HL-60/S4 (cell line): Measurements from ENCODE around the gene NADSYN1.
"Not testable (repeated sequence)": the region's sequence is repeated elsewhere in the genome, so short reads cannot be mapped to it uniquely, and the experiment has no call there.

ENCODE experiments used
- in situ Hi-C: fragments of 300-500 bp; cut with MboI; formaldehyde crosslinking; loops from 2 replicates; pipeline ENCODE4 v1.14.3; 2022; ENCODE audit warnings: low sequenced_read_pairs

Gene NADSYN1

DNA sequence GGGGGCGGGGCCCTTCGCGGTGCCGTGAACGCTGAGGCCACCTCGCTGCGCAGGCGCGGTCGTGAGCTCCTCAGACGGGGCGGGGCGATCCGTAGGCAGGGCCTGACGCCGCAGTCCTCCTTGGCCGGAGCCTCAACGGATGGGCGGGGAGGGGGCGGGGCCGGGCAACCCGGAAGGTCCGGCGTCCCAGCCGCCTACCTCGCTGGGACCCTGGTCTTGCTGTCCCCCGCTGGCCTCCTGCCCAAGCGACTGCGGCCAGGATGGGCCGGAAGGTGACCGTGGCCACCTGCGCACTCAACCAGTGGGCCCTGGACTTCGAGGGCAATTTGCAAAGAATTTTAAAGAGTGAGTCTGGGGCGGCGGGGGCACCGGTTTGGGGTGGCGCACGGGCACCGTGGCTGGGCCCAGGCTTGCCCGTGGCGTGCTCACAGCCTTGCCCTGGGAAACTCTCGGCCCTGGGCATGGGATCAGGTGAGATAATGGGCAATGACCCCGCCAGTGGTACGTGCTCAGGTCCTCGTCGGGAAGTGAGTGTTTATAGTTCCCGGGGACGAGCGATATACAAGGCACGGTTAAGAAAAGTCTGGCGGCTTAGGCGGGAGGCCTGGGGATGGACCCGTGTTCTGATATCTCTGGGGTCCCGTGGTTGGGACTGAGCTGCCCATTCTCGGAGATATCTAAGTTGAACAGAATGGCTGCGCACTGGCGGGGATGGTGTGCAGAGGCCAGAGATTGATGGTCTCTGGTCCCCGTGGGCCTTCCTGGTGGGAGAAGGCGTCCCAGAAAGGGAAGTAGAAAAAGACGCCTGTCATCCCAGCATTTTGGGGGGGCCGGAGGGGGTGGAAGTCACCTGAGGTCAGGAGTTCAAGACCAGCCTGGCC is at the start of gene NADSYN1:
NADSYN1 (plus strand) TSS at position 167 of the 881 bp plus-strand sequence; CDS start at position 261, 94 bp downstream.
- in situ Hi-C loops: no loop called here

DNA sequence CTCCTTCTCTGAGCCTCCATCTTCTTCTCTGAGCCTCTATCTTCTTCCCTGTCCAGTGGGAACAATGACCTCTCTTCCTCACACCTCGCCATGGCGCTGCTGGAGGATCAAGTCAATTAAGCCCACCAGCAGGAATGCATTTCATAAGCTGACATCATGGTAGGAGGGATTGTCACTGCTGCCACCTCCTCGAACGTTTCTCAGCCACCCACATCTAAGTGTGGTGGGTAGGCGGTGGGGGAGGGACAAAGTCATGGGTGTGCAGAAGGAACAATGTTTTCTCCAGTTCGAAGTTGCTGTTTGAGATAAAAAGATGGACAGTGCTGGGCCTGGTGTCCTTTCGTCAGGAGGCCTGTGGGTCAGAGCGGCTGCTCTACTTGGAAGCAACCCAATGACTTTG is 48.8 kb upstream of the NADSYN1 start:
- in situ Hi-C loops: no loop called here

DNA sequence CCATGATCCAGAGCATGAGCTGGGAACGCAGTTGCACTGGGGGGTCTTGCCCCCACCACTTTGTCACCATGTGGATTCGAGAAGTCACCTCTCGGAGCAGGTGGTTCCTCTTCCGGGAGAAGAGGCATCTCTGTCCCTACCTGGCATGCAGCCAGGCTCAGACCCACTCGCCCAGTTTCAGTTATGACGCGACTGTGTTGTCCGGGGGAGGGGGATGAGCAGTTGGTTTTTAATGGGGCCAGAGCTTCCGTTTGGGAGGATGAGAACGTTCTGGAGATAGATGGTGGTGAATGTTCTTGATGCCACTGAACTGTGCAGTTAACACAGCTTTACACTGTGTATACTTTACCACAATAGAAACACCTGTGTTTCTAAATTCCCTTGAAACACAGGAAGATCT is 46.3 kb upstream of the NADSYN1 start:
- in situ Hi-C loops: no loop called here

DNA sequence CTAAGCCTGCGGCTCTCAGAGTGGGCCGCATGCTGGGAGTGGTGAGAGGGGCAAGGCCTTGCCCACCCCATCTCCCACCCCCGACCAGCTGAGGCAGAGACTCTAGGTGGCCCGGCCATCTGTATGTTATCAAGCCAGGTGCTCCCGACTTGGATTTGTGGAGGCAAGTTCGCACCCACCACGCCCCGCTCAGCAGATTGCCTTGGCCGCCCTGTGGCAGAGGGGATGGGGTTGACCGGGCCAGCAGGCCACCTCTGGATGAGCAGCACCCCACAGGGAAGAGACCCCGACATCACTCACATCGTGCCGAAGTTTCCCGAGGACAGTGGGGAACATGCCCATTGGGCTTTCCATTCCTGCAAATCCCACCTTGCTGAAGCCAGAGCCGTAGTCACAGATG is 45.6 kb upstream of the NADSYN1 start:
- in situ Hi-C loops: no loop called here

DNA sequence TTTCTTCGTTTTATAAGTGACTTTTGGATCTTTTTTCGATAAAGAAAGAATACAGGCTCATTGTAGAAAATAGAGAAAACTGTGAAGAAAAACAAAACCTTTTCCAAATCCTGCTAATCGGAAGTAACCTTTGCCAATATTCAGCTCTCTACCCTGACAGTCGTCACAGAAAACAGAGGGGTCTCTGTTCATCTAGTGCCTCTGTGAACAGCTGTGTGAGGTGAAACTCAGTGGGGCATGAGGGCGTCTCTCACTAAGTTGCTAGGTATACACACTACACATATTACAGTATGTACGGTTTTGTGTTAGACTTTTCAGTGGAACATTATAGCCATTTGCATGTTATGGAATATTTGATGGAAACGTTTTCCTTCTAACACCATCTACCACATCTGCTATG is 44.2 kb upstream of the NADSYN1 start:
- in situ Hi-C loops: no loop called here

DNA sequence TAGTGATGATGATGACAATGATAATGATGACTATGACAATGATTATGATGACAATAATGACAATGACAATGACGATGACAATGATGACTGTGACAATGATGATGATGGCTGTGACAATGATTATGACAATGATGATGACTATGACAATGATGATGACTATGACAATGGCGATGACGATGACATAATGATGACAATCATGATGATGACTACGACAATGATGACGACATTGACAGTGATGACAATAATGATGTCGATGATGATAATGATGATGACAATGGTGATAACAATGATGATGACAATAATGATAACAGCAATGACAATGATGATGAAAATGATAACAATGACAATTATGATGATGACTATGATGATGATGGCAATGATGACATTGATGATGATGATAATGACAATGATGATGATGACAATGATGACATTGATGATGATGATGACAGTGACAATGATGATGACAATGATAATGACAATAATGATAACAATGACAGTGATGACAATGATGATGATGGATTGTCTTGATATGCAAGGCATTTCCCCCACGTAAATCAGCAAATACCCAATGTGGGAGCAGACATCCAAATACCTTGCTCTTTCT is 42.5 kb upstream of the NADSYN1 start:
- in situ Hi-C loops: no loop called here

DNA sequence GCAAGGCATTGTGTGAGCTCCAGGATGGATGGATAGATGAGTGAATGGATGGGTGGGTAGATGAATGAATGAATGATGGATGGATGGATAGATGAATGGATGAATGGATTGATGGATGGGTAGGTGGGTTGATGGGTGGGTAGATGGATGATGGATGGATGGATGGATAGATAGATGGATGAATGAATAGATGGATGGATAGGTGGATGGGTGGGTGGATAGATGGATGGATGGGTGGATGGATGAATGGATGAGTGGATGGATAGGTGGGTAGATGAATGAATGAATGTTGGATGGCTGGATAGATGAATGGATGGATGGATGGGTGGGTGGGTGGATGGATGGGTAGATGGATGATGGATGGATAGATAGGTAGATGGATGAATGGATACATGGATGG is 38.4 kb upstream of the NADSYN1 start:
- in situ Hi-C loops: no loop called here

DNA sequence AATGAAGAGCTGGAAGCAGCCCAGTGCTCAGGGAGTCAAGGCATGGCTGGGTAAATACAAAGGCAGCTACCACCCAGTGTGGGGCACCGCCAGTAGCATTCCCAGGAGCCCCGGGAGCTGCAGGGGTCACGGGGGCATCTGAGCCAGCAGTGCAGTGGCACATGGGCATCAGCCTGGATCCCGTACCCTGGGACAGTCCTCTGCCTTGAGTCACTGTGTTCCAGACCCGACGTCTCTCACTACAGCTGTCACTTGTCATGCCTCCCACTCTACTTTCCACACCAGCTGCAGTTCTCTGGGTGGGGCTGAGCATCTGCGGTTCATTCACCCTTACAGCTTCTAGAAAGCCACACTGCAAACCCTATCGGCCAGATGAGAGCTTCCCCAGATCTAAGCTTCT is 34.4 kb upstream of the NADSYN1 start:
- in situ Hi-C loops: no loop called here

DNA sequence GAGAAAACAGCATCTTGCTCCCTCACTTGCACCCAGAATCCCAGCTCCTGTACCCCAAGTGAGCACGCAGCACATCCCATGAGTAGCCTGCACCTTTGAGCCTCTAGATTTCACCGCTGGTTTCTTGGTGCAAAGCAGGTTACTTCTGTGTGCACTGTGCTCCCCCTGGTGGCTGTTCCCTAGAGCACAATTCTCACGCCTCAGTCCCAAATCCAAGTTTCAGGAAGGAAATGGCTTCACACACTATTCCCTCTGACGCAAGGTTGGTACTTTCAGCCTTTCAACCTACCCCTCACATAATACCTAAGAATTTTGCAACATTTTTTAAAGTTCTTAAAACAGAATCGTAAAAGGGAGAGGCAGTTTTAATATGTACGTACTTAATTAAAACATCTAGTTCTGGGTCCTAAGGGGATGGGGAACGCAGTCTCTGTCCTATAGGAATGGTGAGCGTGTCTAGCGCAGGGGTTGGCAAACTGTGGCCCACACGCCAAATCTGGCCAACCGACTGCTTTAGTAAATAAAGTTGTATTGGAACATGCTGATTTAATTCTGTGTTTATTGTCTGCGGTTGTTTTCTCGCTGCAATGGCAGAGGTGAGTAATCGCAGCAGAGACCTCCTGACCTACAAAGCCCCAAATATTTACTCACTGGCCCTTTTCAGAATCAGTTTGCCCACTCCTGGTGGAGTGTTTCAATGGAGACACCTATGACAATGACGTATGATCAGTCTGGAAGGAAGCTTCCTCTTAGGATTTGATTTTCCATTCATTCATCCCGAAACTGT is 32.4 kb upstream of the NADSYN1 start:
- in situ Hi-C loops: no loop called here

DNA sequence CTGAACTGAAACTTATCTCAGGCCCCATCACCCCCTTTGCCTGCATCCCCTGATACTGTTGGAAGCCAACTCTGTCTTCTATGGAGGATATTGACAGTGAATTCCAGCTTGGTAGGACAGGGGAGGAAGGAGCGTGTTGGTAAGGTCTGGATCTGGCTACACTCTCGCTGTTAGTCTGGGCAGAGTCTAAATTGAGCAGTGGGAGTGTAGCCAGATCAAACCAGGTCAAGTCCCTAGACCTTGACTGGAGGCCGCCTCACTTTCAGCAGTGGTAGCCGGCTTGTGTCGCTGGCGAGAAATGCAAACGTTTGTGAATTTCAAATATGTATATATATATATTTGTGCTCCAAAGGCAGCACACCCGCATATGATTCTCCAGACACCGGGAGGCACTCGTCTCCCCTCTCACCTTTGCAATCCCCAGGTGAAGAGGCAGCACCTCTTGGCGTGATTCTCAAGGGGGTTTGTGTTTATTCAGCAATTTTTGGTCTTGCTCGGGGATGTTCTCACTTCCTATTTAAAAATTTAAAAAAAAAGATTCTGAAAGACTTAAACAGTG is 31.5 kb upstream of the NADSYN1 start:
- in situ Hi-C loops: no loop called here

DNA sequence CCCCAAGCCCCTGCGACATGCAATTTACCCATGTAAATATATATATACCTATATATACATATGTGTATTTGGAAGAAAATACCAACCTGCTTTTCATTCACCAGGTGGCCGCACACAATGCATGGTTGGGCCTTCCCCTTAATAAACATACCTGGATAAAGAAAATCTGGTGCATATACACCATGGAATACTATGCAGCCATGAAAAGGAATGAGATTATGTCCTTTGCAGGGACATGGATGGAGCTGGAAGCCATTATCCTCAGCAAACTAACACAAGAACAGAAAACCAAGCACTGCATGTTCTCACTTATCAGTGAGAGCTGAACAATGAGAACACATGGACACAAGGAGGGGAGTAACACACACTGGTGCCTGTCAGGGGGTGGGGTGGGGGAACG is 30.7 kb upstream of the NADSYN1 start:
- in situ Hi-C loops: not testable (repeated sequence)

DNA sequence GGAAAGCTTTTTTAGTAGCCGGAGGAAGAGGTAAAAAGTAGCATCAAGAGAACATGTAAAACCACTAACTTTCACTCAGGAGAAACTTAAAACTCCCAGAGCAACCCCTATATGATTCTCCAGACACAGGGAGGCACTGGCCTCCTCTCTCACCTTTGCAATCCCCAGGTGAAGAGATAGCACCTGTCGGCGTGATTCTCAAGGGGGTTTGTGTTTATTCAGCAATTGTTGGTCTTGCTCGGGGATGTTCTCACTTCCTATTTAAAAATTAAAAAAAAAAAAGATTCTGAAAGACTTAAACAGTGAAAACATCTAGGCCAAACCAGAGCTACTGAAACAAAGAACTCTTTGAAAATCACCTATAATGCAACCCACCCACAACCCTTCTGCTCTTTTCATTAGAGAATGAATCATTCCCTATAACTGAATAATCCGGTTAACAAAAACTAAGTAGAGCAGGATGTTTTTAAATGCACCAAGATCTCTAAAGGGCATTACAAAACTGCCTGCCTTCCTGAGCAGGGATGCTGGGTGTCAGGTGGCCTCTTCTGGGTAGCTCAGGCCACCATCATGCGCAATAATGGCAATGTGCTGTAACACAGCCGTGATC is 29.7 kb upstream of the NADSYN1 start:
- in situ Hi-C loops: no loop called here

DNA sequence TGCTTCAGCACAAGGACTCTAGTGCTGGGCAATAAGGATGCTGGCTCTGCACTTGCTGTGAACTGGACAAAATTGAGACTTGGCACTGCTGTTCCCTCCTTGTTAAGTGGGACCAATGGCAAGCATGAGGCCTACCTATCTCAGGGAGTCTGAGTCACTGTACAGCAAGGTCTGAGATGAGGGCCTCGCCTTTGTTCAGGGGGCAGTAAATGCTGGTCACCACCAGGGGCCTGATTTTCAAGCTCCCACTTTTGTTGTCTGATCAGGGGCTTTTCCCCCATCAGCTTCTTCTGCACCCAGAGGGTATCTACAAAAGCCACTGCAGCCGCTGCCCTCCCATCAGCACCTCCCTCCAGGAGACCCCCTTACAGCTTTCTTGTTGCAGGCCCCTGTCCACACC is 27.6 kb upstream of the NADSYN1 start:
- in situ Hi-C loops: loop anchor here (25.0 kb wide), 1 partner anchor 112 kb away; the partner anchor contains the start of genes KRTAP5-7, KRTAP5-8 and KRTAP5-9

DNA sequence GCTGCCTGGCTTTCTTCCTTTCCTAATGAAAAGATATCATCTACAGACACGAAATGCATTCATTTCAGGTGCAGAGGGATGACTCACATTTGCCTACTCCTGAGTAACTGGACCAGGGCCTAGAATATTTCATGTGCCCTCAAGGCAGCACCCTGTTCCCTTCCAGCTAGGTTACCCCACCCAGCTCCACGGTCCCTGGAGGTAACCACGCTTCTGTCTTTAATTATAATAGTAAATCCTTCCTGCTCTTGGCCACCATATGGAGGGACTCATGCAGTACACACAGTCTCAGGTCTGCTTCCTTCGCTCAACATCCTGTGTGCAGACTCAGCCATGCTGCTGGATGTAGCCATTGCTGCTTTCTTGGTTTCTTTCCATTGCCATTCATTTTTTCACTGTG is 27.1 kb upstream of the NADSYN1 start:
- in situ Hi-C loops: loop anchor here (25.0 kb wide), 1 partner anchor 111 kb away; the partner anchor contains the start of genes KRTAP5-7, KRTAP5-8 and KRTAP5-9

DNA sequence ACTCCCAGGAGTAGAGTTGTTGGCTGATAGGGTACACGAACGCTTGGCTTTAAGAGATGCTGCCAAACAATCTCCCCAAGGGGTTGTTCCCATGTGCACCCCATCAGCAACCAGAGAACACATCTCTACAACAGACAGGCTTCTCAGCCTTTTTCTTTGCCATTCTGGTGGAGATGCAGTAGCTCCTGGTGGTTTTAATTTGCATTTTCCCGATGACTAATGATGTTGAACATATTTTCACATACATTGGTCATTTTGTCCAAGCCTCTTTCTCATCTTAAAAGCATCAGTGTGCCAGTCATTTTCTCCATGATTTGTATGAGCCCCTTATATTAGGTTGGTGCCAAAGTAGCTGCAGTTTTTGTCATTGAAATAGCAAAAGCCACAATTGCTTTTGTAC is 26.6 kb upstream of the NADSYN1 start:
- in situ Hi-C loops: loop anchor here (25.0 kb wide), 1 partner anchor 111 kb away; the partner anchor contains the start of genes KRTAP5-7, KRTAP5-8 and KRTAP5-9

DNA sequence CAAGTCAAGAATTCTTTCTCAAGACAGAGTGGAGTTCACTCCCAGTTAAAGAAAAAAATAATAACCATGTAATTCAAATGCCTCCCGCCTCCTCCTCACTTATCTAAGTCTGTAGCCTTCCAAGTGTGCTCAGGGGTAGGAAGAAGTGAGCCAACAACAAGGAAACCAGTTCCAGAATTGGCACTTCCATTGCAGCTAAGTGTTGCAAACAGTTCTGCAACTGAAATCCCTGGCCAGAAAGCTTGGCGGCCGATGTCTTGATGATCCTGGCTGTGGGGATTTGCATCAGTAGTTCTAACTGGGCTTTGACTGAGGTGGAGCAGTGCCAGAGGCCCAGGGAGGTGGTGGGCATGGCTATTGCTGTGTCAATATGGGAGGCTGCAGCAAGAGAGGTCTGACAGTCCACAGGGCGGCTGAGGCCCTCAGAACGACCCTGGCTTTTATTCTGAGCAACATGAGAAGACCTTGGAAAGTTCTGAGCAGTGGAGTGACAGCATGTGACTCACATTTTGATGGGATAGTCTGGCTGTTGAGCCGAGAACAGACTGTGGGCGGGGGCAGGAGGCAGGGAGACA is 24.1 kb upstream of the NADSYN1 start:
- in situ Hi-C loops: loop anchor here (25.0 kb wide), 1 partner anchor 108 kb away; the partner anchor contains the start of genes KRTAP5-7, KRTAP5-8 and KRTAP5-9

DNA sequence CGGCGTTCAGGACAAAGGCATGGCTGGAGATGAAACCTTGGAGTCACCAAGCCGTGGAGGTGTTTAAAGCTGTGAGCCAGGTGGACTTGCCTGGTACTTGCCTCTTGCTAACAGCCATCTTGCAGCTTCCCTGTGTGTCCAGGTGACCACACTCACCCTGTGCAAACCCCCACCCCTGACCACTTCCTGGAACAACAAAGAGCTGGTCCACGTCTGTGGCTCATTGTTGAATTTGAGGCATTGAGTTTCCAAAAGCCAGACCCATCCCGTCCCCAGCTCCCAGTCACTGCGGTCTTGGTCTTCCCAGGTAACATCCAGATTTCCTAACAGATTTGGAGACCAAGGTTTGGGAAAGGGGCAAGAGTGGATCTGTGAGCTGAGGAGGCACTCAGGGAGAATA is 23.3 kb upstream of the NADSYN1 start:
- in situ Hi-C loops: loop anchor here (25.0 kb wide), 1 partner anchor 108 kb away; the partner anchor contains the start of genes KRTAP5-7, KRTAP5-8 and KRTAP5-9

DNA sequence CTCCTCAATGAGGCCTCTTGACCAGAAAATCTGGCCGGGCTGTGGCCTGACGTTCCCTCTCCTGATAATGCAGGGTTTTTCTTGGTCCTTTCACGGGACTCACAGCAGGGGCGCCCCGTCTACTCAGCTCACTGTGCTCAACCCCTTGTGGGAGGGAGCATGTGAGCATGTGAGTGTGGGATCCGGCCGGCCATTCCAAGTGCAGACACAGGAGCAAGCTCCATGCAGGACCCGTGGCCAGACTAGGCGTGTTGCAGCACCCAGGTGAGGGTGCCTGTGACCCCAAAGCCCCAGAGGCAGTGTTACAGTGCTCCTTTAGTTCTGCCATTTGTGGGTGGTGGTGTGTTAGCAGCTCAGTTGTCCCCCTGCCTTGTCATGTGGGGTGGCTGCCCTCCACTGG is 22.8 kb upstream of the NADSYN1 start:
- in situ Hi-C loops: loop anchor here (25.0 kb wide), 1 partner anchor 107 kb away; the partner anchor contains the start of genes KRTAP5-7, KRTAP5-8 and KRTAP5-9

DNA sequence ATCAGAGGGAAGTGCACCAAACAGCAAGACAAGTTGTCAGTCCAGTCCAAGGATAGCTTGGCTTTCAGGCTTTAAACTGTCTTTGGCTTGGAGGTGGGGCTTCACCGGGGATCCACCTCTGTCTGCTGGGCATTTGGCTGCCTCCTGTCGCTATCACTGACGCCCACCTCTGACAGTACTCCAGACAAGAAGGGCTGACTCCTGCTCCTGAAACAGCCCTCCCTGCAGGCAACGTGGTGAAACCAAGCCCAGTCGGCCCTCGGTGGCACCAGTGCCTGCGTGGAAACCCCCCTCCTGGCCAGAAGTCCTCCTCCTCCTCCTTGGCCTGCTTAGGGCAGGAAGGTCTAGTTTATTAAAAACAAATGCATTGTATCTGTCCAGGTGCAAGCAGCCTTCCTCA is 21.7 kb upstream of the NADSYN1 start:
- in situ Hi-C loops: loop anchor here (25.0 kb wide), 1 partner anchor 106 kb away; the partner anchor contains the start of genes KRTAP5-7, KRTAP5-8 and KRTAP5-9
